OCI-LY1 (cell line): ENCODE data around the gene SPRY2.

Experiments
- H2AFZ ChIP-seq: fragments of 200-600 bp; sonication (generic), shearing (Covaris generic); 2 replicates; pipeline ENCODE4 v1.6.0; 2014; ENCODE audit warnings: antibody characterized with exemption, mild to moderate bottlenecking, low read length
- H3F3A ChIP-seq: fragments of 200-600 bp; sonication (generic), shearing (Covaris generic); 2 replicates; pipeline ENCODE4 v1.6.0; 2014; ENCODE audit warnings: mild to moderate bottlenecking, antibody characterized with exemption, low read length, moderate library complexity; ENCODE audit not compliant: insufficient read depth
- H3K27ac ChIP-seq: fragments of 200-600 bp; sonication (generic); 2 replicates; pipeline ENCODE4 v1.5.1; 2014; ENCODE audit warnings: low read length, mixed run types, mild to moderate bottlenecking, low read depth; ENCODE audit not compliant: poor library complexity, severe bottlenecking
- H3K27me3 ChIP-seq: fragments of 200-600 bp; sonication (generic); 2 replicates; pipeline ENCODE4 v1.6.0; 2014; ENCODE audit warnings: antibody characterized with exemption, mild to moderate bottlenecking, low read length, moderate library complexity; ENCODE audit not compliant: insufficient read depth
- H3K36me3 ChIP-seq: fragments of 200-600 bp; sonication (generic); 2 replicates; pipeline ENCODE4 v1.6.1; 2014; ENCODE audit warnings: mild to moderate bottlenecking, antibody characterized with exemption, low read length, moderate library complexity, mixed read lengths; ENCODE audit not compliant: insufficient read depth
- H3K4me1 ChIP-seq: fragments of 200-600 bp; sonication (generic); 2 replicates; pipeline ENCODE4 v1.5.1; 2014; ENCODE audit warnings: mild to moderate bottlenecking, low read length, moderate library complexity; ENCODE audit not compliant: insufficient read depth, severe bottlenecking
- H3K4me2 ChIP-seq: fragments of 200-600 bp; sonication (generic), shearing (Covaris generic); 2 replicates; pipeline ENCODE4 v1.6.1; 2014; ENCODE audit warnings: low read length
- H3K4me3 ChIP-seq: fragments of 200-600 bp; sonication (generic); 2 replicates; pipeline ENCODE4 v1.5.1; 2014; ENCODE audit warnings: low read length, low read depth, mild to moderate bottlenecking, mixed read lengths; ENCODE audit not compliant: poor library complexity, severe bottlenecking
- H3K79me2 ChIP-seq: fragments of 200-600 bp; shearing (Covaris generic); 2 replicates; pipeline ENCODE4 v1.6.1; 2016; ENCODE audit warnings: mixed run types, low read length, mixed read lengths; ENCODE audit not compliant: insufficient read depth
- H3K9ac ChIP-seq: fragments of 200-600 bp; sonication (generic), shearing (Covaris generic); 2 replicates; pipeline ENCODE4 v1.6.1; 2014; ENCODE audit warnings: mild to moderate bottlenecking, low read length, mixed read lengths
- H3K9me2 ChIP-seq: fragments of 200-600 bp; sonication (generic), shearing (Covaris generic); 2 replicates; pipeline ENCODE4 v1.6.1; 2014; ENCODE audit warnings: low read depth, mild to moderate bottlenecking, low read length, mixed read lengths
- H3K9me3 ChIP-seq: fragments of 200-600 bp; shearing (Covaris generic); 2 replicates; pipeline ENCODE4 v1.6.1; 2014; ENCODE audit warnings: low read length, mixed read lengths
- H4K20me1 ChIP-seq: fragments of 200-600 bp; sonication (generic), shearing (Covaris generic); 2 replicates; pipeline ENCODE4 v1.6.0; 2016; ENCODE audit warnings: mild to moderate bottlenecking, low read length; ENCODE audit not compliant: insufficient read depth
- CTCF ChIP-seq: fragments of 200-600 bp; sonication (generic), shearing (Covaris generic); IDR thresholded peaks from 2 replicates; pipeline ENCODE4 v1.5.1; 2017; ENCODE audit warnings: mild to moderate bottlenecking, antibody characterized with exemption, low read length, moderate library complexity, mixed read lengths
- EZH2 ChIP-seq: fragments of 200-600 bp; sonication (generic), shearing (Covaris generic); IDR thresholded peaks from 2 replicates; pipeline ENCODE4 v1.8.0; 2017; ENCODE audit warnings: borderline replicate concordance, mixed run types, mild to moderate bottlenecking, antibody characterized with exemption, low read length, moderate library complexity, mixed read lengths

Gene SPRY2

DNA sequence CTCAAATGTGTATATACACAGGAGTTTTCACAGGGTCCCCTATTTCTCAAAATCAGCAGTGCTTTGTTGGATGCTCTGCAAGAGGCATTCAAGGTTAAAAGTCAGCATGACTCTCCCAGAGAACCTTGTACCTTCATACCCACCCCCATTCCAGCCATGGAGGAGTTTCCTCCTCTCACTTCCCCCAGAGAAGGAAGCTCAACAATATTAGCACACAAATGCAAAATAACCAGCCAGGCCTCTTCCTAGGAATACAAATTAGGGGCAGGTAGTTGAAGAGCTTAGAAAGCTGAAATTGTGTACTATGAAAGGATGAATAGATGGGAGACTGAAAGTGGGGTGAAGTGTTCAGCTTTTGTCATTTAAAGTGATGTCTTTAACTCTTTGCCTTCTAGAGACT is 43.8 kb downstream of the SPRY2 start:
- no peaks in the 10 kb centered on the region for H3K4me1 ChIP-seq
- no peak overlapping the region for H3K27ac ChIP-seq
- H2AFZ ChIP-seq: no peak overlapping the region
- no peak overlapping the region for H3K9ac ChIP-seq
- H4K20me1 ChIP-seq: no peaks in the 10 kb centered on the region
- H3K36me3 ChIP-seq: no peaks in the 10 kb centered on the region
- H3K4me2 ChIP-seq: no peak overlapping the region
- H3K9me3 ChIP-seq: no peaks in the 10 kb centered on the region
- TF ChIP-seq CTCF (no peak), EZH2 (no peak)
- no peak overlapping the region for H3K4me3 ChIP-seq
- no peaks in the 10 kb centered on the region for H3F3A ChIP-seq
- H3K79me2 ChIP-seq: no peaks in the 10 kb centered on the region
- no peaks in the 10 kb centered on the region for H3K9me2 ChIP-seq
- H3K27me3 ChIP-seq: no peaks in the 10 kb centered on the region

DNA sequence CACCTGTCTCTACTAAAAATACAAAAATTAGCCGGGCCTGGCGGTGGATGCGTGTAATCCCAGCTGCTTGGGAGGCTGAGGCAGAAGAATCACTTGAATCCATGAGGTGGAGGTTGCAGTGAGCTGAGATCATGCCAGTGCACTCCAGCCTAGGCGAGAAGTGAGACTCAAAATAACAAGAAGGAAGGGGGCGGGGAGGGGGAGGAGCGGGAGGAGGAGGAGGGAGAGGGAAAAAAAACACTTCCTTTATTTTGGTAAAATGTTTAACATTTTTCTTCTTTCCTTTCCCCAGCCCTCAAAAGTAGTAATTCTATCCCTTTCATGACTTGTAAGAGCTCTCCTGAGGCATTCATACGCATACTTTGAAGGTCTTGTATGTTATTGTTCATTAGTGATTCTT is 44.3 kb downstream of the SPRY2 start:
- no peaks in the 10 kb centered on the region for H3K4me1 ChIP-seq
- H3K79me2 ChIP-seq: no peaks in the 10 kb centered on the region
- H3K27me3 ChIP-seq: no peaks in the 10 kb centered on the region
- H4K20me1 ChIP-seq: no peaks in the 10 kb centered on the region
- H3K9me3 ChIP-seq: no peaks in the 10 kb centered on the region
- H3K4me3 ChIP-seq: no peak overlapping the region
- H3K9ac ChIP-seq: no peak overlapping the region
- no peaks in the 10 kb centered on the region for H3K36me3 ChIP-seq
- H3K9me2 ChIP-seq: no peaks in the 10 kb centered on the region
- H2AFZ ChIP-seq: no peak overlapping the region
- H3F3A ChIP-seq: no peaks in the 10 kb centered on the region
- TF ChIP-seq EZH2 (no peak), CTCF (no peak)
- H3K4me2 ChIP-seq: no peak overlapping the region
- no peak overlapping the region for H3K27ac ChIP-seq

GRCh38 chr13:80290591-80290990 is 50.3 kb downstream of the SPRY2 start:
- no peak overlapping the region for H2AFZ ChIP-seq
- H3K4me1 ChIP-seq: no peaks in the 10 kb centered on the region
- H3F3A ChIP-seq: no peaks in the 10 kb centered on the region
- no peak overlapping the region for H3K27ac ChIP-seq
- H3K79me2 ChIP-seq: no peaks in the 10 kb centered on the region
- TF ChIP-seq EZH2 (no peak), CTCF (no peak)
- no peaks in the 10 kb centered on the region for H4K20me1 ChIP-seq
- H3K9me3 ChIP-seq: no peaks in the 10 kb centered on the region
- H3K36me3 ChIP-seq: no peaks in the 10 kb centered on the region
- no peak overlapping the region for H3K4me3 ChIP-seq
- no peaks in the 10 kb centered on the region for H3K27me3 ChIP-seq
- H3K9me2 ChIP-seq: no peaks in the 10 kb centered on the region
- no peak overlapping the region for H3K9ac ChIP-seq
- no peak overlapping the region for H3K4me2 ChIP-seq
